ENCODE measurements around the gene VTI1A. TPM values are rescaled to one million over a fixed set of nuclear protein-coding genes. Genes with fewer than 3 reads are reported as not detected.

Gene VTI1A
- total RNA-seq, 1 experiment from 2014 or later = 22.0 TPM

- H3K4me3 Mint-ChIP-seq = no peak overlapping the region
Measured at GRCh38 chr10:112848868-112849430, 401.9 kb downstream of the VTI1A start.

More at GRCh38 chr10:112848868-112849430, 401.9 kb downstream of the VTI1A start:
- Histone ChIP-seq H3K79me1 (ENCODE audit: insufficient read depth, low read depth, low read length, poor library complexity, severe bottlenecking) (no peaks in the 10 kb centered on the region), H4K8ac (replicated peaks; ENCODE audit: insufficient read length, low read depth, low read length) (no peak overlapping the region), H2BK15ac (ENCODE audit: low read depth, low read length) (no peak overlapping the region), H3K14ac (ENCODE audit: insufficient read depth, low read length) (no peak overlapping the region), H3K9ac (ENCODE audit: extremely low read depth, insufficient read length, low read length) (no peak overlapping the region), H2AK5ac (ENCODE audit: insufficient read length, low read length) (no peak overlapping the region), H3K4me1 (ENCODE audit: insufficient read depth, low read length) (no peaks in the 10 kb centered on the region), H3K79me2 (ENCODE audit: insufficient read depth, low read length) (no peaks in the 10 kb centered on the region), H3K18ac (ENCODE audit: insufficient read length, low read depth, low read length) (no peak overlapping the region), H2AFZ (ENCODE audit: low read length) (no peak overlapping the region), H3K23me2 (ENCODE audit: insufficient read length, low read depth, low read length, poor library complexity, severe bottlenecking) (no peaks in the 10 kb centered on the region), H2BK5ac (ENCODE audit: insufficient read length, low read length) (no peak overlapping the region), H3K56ac (ENCODE audit: insufficient read length, low read depth, low read length) (no peak overlapping the region), H3K27me3 (ENCODE audit: insufficient read depth, low read length) (no peaks in the 10 kb centered on the region), H4K5ac (ENCODE audit: insufficient read length, low read depth, low read length) (no peak overlapping the region), H3K27ac (ENCODE audit: insufficient read length, low read depth, low read length) (no peak overlapping the region), H2BK12ac (ENCODE audit: insufficient read length, low read depth, low read length) (no peak overlapping the region), H3T11ph (ENCODE audit: low read length) (no peak overlapping the region), H3K4me2 (ENCODE audit: insufficient read depth, insufficient read length, low read length) (no peak overlapping the region), H4K20me1 (ENCODE audit: control insufficient read depth, insufficient read depth, insufficient read length) (no peaks in the 10 kb centered on the region), H3K4ac (ENCODE audit: low read depth, low read length) (no peak overlapping the region), H2BK120ac (ENCODE audit: low read depth, low read length, poor library complexity, severe bottlenecking) (no peak overlapping the region), H3K23ac (ENCODE audit: insufficient read length, low read depth, low read length) (no peak overlapping the region), H3K9me3 (ENCODE audit: control insufficient read depth, low read depth, low read length) (peaks cover 9% of the 10 kb centered on the region), H4K91ac (ENCODE audit: insufficient read length, low read depth, low read length) (no peak overlapping the region), H2BK20ac (ENCODE audit: low read depth, low read length, poor library complexity, severe bottlenecking) (no peak overlapping the region)
- no peak for TF ChIP-seq CTCF (conservative IDR thresholded peaks at IDR 0.05)
- no peak for DNase-seq
- peaks cover 18 to 25% of the 10 kb centered on the region in 2 experiments for H3K9me3 Mint-ChIP-seq
- H3K27ac Mint-ChIP-seq = no peak overlapping the region
- peaks cover 6% of the 10 kb centered on the region for H3K27me3 Mint-ChIP-seq (ENCODE audit: low read depth)
- H3K4me1 Mint-ChIP-seq = peaks cover 9 to 11% of the 10 kb centered on the region in 2 experiments
- no CpG with 5 or more reads among the region's 3 CpGs for WGBS (ENCODE audit: extremely low coverage, insufficient read length, low lambda C conversion rate)
- H3K36me3 Mint-ChIP-seq (ENCODE audit: insufficient read depth in 1 of 3, low read depth in 3 of 3) = peaks cover 17 to 32% (median 25%) of the 10 kb centered on the region in 3 experiments

All from H9 (cell line).